Measurements from ENCODE around the gene LAMB1. TPM values are rescaled to one million over a fixed set of nuclear protein-coding genes. Genes with fewer than 3 reads are reported as not detected.

LAMB1 gene
- polyA plus RNA-seq, 1 donor from 2014 or later, result 7.6 TPM

DNA sequence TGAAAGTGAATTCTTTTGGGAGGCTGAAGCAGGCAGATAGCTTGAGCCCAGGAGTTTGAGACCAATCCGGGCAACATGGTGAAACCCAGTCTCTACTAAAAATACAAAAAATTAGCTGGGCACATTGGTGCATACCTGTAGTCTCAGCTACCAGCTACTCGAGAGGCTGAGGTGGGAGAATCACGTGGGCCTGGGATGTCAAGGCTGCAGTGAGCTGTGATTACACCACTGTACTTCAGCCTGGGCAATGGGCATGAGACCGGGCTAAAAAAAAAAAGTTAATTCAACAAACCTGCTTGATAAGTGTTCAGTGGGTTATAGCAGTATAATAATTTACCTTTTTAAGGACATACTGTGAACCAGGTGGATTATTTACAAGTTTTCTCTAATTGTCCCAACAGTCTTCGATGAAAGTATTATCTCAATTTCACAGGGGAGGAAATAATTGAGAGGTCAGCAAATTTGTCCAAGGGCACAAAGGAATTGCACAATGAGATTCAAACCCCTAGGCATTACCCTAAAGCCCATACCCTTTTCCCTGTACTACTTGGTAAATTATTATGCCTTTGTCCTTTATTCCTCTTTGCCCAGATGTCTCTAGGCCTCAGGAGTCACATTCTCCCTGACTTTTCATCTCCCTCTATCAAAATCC is 125.1 kb downstream of the LAMB1 start:
- Histone ChIP-seq H3K27me3 (ENCODE audit: insufficient read depth, low read depth, low read length) (no peaks in the 10 kb centered on the region), H3K36me3 (ENCODE audit: insufficient read depth, low read length) (no peaks in the 10 kb centered on the region), H3K9me2 (ENCODE audit: insufficient read depth, low read length) (no peaks in the 10 kb centered on the region), H3F3A (ENCODE audit: insufficient read depth, low read length, poor library complexity, severe bottlenecking) (no peaks in the 10 kb centered on the region), H3K4me3 (ENCODE audit: low read length) (no peak overlapping the region), H4K20me1 (ENCODE audit: insufficient read depth) (no peaks in the 10 kb centered on the region), H3K4me2 (ENCODE audit: low read length) (no peak overlapping the region), H3K27ac (ENCODE audit: low read length) (no peak overlapping the region), H3K9me3 (ENCODE audit: low read length) (no peaks in the 10 kb centered on the region), H3K9ac (ENCODE audit: low read length) (no peak overlapping the region), H2AFZ (ENCODE audit: low read depth, low read length) (no peak overlapping the region), H3K79me2 (replicated peaks; ENCODE audit: insufficient read depth, low read length) (no peaks in the 10 kb centered on the region)
- TF ChIP-seq POLR2AphosphoS5 (IDR thresholded peaks at IDR 0.05) (no peak), SMC3 (conservative IDR thresholded peaks at IDR 0.05; ENCODE audit: poor library complexity) (no peak), TAF1 (IDR thresholded peaks at IDR 0.05; ENCODE audit: low read depth) (no peak), EP300 (conservative IDR thresholded peaks at IDR 0.05; ENCODE audit: poor library complexity, severe bottlenecking) (no peak), RAD21 (conservative IDR thresholded peaks at IDR 0.05) (no peak), CTCF (IDR thresholded peaks at IDR 0.05; ENCODE audit: poor library complexity, severe bottlenecking) (no peak), MXI1 (conservative IDR thresholded peaks at IDR 0.05; ENCODE audit: poor library complexity, severe bottlenecking) (no peak), EZH2 (IDR thresholded peaks at IDR 0.05; ENCODE audit: borderline replicate concordance, insufficient read depth, low read length, poor library complexity, severe bottlenecking) (no peak)
- TF ChIP-seq, protein P1, sequence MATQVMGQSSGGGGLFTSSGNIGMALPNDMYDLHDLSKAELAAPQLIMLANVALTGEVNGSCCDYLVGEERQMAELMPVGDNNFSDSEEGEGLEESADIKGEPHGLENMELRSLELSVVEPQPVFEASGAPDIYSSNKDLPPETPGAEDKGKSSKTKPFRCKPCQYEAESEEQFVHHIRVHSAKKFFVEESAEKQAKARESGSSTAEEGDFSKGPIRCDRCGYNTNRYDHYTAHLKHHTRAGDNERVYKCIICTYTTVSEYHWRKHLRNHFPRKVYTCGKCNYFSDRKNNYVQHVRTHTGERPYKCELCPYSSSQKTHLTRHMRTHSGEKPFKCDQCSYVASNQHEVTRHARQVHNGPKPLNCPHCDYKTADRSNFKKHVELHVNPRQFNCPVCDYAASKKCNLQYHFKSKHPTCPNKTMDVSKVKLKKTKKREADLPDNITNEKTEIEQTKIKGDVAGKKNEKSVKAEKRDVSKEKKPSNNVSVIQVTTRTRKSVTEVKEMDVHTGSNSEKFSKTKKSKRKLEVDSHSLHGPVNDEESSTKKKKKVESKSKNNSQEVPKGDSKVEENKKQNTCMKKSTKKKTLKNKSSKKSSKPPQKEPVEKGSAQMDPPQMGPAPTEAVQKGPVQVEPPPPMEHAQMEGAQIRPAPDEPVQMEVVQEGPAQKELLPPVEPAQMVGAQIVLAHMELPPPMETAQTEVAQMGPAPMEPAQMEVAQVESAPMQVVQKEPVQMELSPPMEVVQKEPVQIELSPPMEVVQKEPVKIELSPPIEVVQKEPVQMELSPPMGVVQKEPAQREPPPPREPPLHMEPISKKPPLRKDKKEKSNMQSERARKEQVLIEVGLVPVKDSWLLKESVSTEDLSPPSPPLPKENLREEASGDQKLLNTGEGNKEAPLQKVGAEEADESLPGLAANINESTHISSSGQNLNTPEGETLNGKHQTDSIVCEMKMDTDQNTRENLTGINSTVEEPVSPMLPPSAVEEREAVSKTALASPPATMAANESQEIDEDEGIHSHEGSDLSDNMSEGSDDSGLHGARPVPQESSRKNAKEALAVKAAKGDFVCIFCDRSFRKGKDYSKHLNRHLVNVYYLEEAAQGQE (IDR thresholded peaks at IDR 0.05; ENCODE audit: borderline replicate concordance), result no peak

DNA sequence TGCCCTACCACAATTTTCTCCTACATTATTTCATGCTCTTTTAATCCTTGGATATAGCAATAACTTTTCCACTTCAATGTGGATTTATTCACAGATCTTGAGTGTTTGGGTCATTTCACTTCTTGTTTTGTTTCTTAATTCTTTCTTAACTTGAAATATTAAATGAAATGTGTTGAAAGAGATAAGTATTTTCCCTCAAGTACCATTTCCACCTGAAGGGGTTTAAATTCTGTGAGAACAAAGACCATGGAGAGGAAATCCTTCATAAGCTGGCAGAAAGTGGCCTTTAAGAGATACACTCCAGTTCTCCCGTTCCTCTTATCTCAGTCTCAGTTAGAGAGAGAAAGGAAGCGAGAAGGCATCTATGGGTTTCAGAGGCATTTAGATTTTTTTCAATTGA is 126.0 kb downstream of the LAMB1 start:
- Histone ChIP-seq H3K4me3 (ENCODE audit: low read length) (no peak overlapping the region), H3F3A (ENCODE audit: insufficient read depth, low read length, poor library complexity, severe bottlenecking) (no peaks in the 10 kb centered on the region), H3K9me3 (ENCODE audit: low read length) (no peaks in the 10 kb centered on the region), H3K27me3 (ENCODE audit: insufficient read depth, low read depth, low read length) (no peaks in the 10 kb centered on the region), H3K27ac (ENCODE audit: low read length) (no peak overlapping the region), H3K4me2 (ENCODE audit: low read length) (no peak overlapping the region), H3K36me3 (ENCODE audit: insufficient read depth, low read length) (no peaks in the 10 kb centered on the region), H3K9ac (ENCODE audit: low read length) (no peak overlapping the region), H4K20me1 (ENCODE audit: insufficient read depth) (no peaks in the 10 kb centered on the region), H2AFZ (ENCODE audit: low read depth, low read length) (no peak overlapping the region), H3K79me2 (replicated peaks; ENCODE audit: insufficient read depth, low read length) (no peaks in the 10 kb centered on the region), H3K9me2 (ENCODE audit: insufficient read depth, low read length) (no peaks in the 10 kb centered on the region)
- no peak for TF ChIP-seq CTCF (IDR thresholded peaks at IDR 0.05; ENCODE audit: poor library complexity, severe bottlenecking)
- TF ChIP-seq, protein P1 (IDR thresholded peaks at IDR 0.05; ENCODE audit: borderline replicate concordance), result no peak
- TF ChIP-seq EZH2 (IDR thresholded peaks at IDR 0.05; ENCODE audit: borderline replicate concordance, insufficient read depth, low read length, poor library complexity, severe bottlenecking), result no peak
- no peak for TF ChIP-seq RAD21 (conservative IDR thresholded peaks at IDR 0.05)
- no peak for TF ChIP-seq EP300 (conservative IDR thresholded peaks at IDR 0.05; ENCODE audit: poor library complexity, severe bottlenecking)
- TF ChIP-seq SMC3 (conservative IDR thresholded peaks at IDR 0.05; ENCODE audit: poor library complexity), result no peak
- TF ChIP-seq MXI1 (conservative IDR thresholded peaks at IDR 0.05; ENCODE audit: poor library complexity, severe bottlenecking), result no peak
- TF ChIP-seq POLR2AphosphoS5 (IDR thresholded peaks at IDR 0.05), result no peak
- TF ChIP-seq TAF1 (IDR thresholded peaks at IDR 0.05; ENCODE audit: low read depth), result no peak

Data from neural cell (in vitro differentiated cells).